RWPE2 (cell line): ENCODE results near the gene DDIT4.

Experiments used
- ATAC-seq: fragments of 200-7000 bp; cut with Tn5 transposase; 3 replicates; pipeline ENCODE4 v1.9.1; 2021; ENCODE audit warnings: low read depth
- DNase-seq: peaks from one replicate; pipeline ENCODE4 v3.0.0-alpha.2; 2020; ENCODE audit warnings: low spot score
- H3K27ac ChIP-seq: fragments of 450-650 bp; 2 replicates; pipeline ENCODE4 v1.5.1; 2017; ENCODE audit warnings: mild to moderate bottlenecking; ENCODE audit not compliant: poor library complexity, severe bottlenecking
- H3K27me3 ChIP-seq: fragments of 250-450 bp; sonication (Bioruptor Pico); 2 replicates; pipeline ENCODE4 v1.5.1; 2021; ENCODE audit warnings: mild to moderate bottlenecking, moderate library complexity; ENCODE audit not compliant: insufficient read depth, poor library complexity, severe bottlenecking
- H3K36me3 ChIP-seq: fragments of 250-450 bp; sonication (Bioruptor Pico); 2 replicates; pipeline ENCODE4 v1.5.1; 2020; ENCODE audit warnings: low read depth, mild to moderate bottlenecking, moderate library complexity
- H3K4me1 ChIP-seq: fragments of 250-450 bp; sonication (Bioruptor Pico); 2 replicates; pipeline ENCODE4 v1.5.1; 2021; ENCODE audit warnings: mild to moderate bottlenecking, moderate library complexity; ENCODE audit not compliant: insufficient read depth, poor library complexity, severe bottlenecking
- H3K4me3 ChIP-seq: fragments of 250-450 bp; sonication (Bioruptor Pico); 2 replicates; pipeline ENCODE4 v1.5.1; 2021; ENCODE audit warnings: mild to moderate bottlenecking, moderate library complexity; ENCODE audit not compliant: severe bottlenecking
- H3K9me3 ChIP-seq: fragments of 250-450 bp; sonication (Bioruptor Pico); 2 replicates; pipeline ENCODE4 v1.5.1; 2021; ENCODE audit warnings: mild to moderate bottlenecking, moderate library complexity; ENCODE audit not compliant: severe bottlenecking
- TF ChIP-seq, protein P1 (sequence below): fragments of 450-650 bp; IDR thresholded peaks from one replicate; pipeline ENCODE4 v1.5.1; 2017; ENCODE audit warnings: mild to moderate bottlenecking, moderate library complexity; ENCODE audit not compliant: poor library complexity, severe bottlenecking

Gene DDIT4

DNA sequence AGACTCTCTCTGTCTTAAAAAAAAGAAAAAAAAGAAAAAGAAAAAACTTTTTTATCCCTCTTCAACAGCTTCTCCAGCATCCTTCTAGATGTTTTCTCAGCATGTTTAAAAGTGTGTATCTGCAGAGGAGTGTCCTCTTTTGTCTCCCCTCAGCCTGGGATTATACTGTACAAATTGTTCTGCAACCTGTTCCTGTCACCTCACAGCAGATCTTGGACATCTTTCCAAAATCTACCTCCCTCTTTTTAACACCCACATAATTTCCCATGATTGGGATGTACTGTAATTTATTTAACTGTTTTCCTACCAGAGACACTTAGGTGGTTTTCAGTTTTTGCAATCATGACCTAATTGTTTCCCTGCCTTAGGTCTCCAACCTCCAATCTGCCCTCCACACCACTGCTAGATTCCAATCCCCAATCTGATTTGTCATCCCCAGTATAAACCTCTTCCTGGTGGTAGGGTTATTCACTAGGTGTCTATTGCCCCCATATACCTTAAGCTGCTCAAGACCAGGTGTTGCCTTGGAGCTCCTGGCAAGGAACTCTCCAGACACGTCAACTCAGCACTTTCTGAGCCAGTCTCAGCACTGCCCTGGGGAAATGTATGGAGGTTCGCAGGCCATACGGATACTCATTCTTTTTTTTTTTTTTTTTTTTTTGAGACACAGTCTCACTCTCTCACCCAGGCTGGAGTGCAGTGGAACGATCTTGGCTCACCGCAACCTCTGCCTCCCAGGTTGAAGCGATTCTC is 17.6 kb upstream of the DDIT4 start:
- peak overlapping the region; percentile 99 for H3K27ac ChIP-seq
- H3K4me3 ChIP-seq: no peak overlapping the region
- H3K36me3 ChIP-seq: no peaks in the 10 kb centered on the region
- peaks cover 33% of the 10 kb centered on the region for H3K4me1 ChIP-seq
- TF ChIP-seq, protein P1, sequence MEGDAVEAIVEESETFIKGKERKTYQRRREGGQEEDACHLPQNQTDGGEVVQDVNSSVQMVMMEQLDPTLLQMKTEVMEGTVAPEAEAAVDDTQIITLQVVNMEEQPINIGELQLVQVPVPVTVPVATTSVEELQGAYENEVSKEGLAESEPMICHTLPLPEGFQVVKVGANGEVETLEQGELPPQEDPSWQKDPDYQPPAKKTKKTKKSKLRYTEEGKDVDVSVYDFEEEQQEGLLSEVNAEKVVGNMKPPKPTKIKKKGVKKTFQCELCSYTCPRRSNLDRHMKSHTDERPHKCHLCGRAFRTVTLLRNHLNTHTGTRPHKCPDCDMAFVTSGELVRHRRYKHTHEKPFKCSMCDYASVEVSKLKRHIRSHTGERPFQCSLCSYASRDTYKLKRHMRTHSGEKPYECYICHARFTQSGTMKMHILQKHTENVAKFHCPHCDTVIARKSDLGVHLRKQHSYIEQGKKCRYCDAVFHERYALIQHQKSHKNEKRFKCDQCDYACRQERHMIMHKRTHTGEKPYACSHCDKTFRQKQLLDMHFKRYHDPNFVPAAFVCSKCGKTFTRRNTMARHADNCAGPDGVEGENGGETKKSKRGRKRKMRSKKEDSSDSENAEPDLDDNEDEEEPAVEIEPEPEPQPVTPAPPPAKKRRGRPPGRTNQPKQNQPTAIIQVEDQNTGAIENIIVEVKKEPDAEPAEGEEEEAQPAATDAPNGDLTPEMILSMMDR: no peak
- ATAC-seq: no peak
- DNase-seq: no peak
- H3K9me3 ChIP-seq: no peaks in the 10 kb centered on the region
- H3K27me3 ChIP-seq: no peaks in the 10 kb centered on the region

DNA sequence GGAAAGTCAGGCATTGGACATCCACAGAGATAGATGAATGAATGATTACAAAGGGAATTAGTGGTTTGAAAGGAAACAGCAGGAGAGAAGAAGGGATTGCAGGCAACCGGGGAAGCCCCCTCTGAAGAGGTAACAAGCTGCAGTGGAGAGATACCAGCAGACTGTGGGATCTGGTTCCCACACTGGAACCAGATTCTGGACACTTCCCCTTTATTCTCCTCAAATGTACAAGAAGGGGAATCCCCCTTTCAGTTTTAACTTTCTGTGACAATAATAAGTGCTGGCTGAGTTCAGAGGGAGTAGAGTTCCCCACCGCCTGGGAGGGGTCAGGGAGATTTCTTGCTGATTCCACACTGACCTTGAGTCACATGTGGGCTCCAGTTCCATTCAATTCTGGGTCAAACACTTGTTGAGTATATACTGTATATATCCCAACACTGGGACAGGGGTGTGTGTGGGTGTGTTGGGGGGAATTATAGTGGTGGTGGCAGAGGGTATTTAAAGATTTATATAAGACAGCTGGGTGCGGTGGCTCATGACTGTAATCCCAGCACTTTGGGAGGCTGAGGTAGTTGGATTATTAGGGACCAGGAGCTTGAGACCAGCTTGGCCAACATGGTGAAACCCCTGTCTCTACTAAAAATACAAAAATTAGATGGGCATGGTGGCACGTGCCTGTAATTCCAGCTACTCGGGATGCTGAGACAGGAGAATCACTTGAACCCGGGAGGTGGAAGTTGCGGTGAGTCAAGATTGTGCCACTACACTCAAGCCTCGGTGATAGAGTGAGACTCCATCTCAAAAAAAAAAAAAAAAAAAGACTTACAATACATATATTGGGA is 16.5 kb upstream of the DDIT4 start:
- ATAC-seq: no peak
- Histone ChIP-seq H3K27ac (peak overlapping the region; percentile 99), H3K4me3 (no peak overlapping the region), H3K9me3 (no peaks in the 10 kb centered on the region), H3K27me3 (no peaks in the 10 kb centered on the region), H3K36me3 (no peaks in the 10 kb centered on the region), H3K4me1 (peaks cover 44% of the 10 kb centered on the region)
- TF ChIP-seq, protein P1: no peak
- no peak for DNase-seq

DNA sequence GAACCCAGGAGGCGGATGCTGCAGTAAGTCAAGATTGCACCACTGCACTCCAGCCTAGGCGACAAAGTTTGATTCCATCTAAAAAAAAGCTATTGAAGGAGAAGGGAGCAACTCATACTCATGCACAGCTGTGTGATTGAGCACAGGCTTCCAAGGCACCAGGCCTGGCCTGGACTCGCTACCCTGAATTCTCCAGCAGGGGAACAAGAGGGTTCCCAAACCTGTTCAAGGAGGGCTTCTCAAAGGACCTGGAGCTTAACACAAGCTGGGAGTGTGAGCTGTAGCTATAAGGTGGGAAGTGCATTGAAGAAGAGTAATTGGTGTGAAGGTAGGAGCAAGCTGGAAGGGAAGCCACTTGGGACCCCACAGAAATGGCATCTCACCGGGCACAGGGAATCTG is 15.1 kb upstream of the DDIT4 start:
- Histone ChIP-seq H3K36me3 (no peaks in the 10 kb centered on the region), H3K4me1 (peaks cover 57% of the 10 kb centered on the region), H3K9me3 (no peaks in the 10 kb centered on the region), H3K4me3 (no peak overlapping the region), H3K27ac (peak overlapping the region; percentile 99), H3K27me3 (no peaks in the 10 kb centered on the region)
- no peak for DNase-seq
- TF ChIP-seq, protein P1: no peak
- no peak for ATAC-seq

DNA sequence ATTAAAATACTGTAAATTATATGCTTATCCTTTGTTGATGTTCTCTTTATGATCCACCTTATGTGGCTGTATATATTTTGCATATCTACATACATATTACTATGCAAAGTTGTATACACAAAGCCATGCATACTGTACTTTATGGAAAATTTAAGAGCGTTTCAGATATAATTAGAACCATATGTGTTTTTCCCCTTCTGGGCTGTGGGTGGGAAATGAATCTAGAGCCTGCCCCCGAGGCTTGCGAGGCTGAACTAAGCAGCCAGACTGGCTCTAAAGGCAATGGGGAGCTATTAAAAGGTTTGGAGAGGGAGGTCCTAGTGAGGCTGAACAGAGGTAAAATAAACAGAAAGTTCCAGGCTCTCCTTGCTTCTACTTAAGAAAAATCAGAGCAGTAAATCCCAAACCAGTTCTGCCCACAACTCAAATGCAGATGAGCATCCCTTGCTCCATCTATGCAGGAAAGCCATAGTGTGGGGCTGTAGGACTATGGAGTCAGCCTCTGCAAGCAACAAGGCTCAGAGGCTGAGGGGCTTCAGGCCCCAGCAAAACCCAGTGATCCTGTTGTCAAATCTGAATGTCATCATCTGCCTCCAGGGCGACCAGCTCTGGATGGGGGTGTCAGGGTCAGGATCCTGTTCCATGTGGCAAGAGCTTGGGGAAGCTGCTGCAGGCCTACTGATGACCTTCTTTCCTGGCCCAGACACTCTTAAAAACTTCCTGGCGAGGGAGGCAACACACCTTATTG is 14.1 kb upstream of the DDIT4 start:
- DNase-seq (no peak), ATAC-seq (peak; percentile 1)
- no peak overlapping the region for H3K4me3 ChIP-seq
- H3K27me3 ChIP-seq: no peaks in the 10 kb centered on the region
- no peaks in the 10 kb centered on the region for H3K9me3 ChIP-seq
- H3K27ac ChIP-seq: peak overlapping the region; percentile 99
- TF ChIP-seq, protein P1: no peak
- H3K36me3 ChIP-seq: no peaks in the 10 kb centered on the region
- peaks cover 65% of the 10 kb centered on the region for H3K4me1 ChIP-seq
